Measurements from ENCODE around the gene SUFU. TPM values are rescaled to one million over a fixed set of nuclear protein-coding genes. Genes with fewer than 3 reads are reported as not detected.

SUFU gene
- total and polyA plus RNA-seq, 2 of the 8 experiments (the other 6 are each of a cell fraction or from before 2014, with no cell fraction given), result 7.0 to 10.8 TPM

DNA sequence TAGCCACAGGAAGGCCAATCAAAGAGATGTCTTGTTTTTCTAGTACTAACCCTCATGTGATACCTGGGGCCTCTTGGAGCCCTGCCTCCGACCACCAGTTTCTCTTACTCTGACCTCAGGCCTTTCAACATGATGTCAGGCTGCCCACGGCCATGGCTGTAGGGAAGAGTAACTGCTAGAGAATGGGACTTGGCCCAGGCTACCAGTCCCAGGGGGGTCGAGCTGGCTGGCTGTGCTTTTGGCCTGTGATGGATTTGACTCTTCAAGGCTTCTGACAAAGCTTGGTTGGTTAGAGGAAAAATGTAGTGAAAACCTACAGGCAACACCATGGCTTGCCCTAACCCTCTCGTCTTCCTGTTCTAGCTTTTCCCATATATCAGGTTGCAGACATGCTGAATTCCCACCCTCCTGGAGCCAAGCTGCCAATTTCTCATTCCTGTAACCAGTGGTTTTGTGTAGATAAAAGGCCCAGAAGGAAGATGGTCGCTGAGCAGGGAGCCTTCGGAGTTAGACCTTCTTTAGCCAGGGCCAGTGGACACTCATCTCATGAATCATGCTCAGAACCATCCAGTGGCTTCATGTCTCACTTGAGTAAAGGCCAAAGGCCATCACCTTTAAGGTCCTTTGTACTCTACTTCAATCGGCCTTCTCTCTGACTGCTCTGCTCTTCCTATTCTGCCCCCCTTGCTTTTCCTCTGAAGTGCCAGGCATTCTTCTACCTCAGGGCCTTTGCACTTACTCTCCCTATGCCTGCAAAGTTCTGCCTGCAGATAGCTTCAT lies 19.7 kb downstream of the SUFU start:
- no peak overlapping the region for H3K18ac ChIP-seq (ENCODE audit: extremely low read depth, low read length)
- no peak overlapping the region for H2BK120ac ChIP-seq (replicated peaks; ENCODE audit: low read depth, low read length)
- TF ChIP-seq, protein P1, sequence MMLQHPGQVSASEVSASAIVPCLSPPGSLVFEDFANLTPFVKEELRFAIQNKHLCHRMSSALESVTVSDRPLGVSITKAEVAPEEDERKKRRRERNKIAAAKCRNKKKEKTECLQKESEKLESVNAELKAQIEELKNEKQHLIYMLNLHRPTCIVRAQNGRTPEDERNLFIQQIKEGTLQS (IDR thresholded peaks at IDR 0.05; ENCODE audit: insufficient read depth, low read depth, low read length), result no peak
- no peak for TF ChIP-seq TEAD4 (IDR thresholded peaks at IDR 0.05; ENCODE audit: low read depth, low read length)
- no peak for TF ChIP-seq SP2 (IDR thresholded peaks at IDR 0.05; ENCODE audit: low read length)
- TF ChIP-seq RNF2 (IDR thresholded peaks at IDR 0.05; ENCODE audit: borderline replicate concordance, low read depth, low read length, missing control alignments, poor library complexity, severe bottlenecking), result no peak
- no peak for TF ChIP-seq SP4 (IDR thresholded peaks at IDR 0.05; ENCODE audit: low read length)
- TF ChIP-seq, protein P2, sequence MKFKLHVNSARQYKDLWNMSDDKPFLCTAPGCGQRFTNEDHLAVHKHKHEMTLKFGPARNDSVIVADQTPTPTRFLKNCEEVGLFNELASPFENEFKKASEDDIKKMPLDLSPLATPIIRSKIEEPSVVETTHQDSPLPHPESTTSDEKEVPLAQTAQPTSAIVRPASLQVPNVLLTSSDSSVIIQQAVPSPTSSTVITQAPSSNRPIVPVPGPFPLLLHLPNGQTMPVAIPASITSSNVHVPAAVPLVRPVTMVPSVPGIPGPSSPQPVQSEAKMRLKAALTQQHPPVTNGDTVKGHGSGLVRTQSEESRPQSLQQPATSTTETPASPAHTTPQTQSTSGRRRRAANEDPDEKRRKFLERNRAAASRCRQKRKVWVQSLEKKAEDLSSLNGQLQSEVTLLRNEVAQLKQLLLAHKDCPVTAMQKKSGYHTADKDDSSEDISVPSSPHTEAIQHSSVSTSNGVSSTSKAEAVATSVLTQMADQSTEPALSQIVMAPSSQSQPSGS (IDR thresholded peaks at IDR 0.05; ENCODE audit: low read length), result no peak
- TF ChIP-seq KDM5A (IDR thresholded peaks at IDR 0.05; ENCODE audit: low read length), result no peak
- no peak for TF ChIP-seq ZNF274 (IDR thresholded peaks at IDR 0.05; ENCODE audit: borderline replicate concordance, extremely low read depth, low read length)
- H3K4me2 ChIP-seq (ENCODE audit: insufficient read depth in 1 of 2, low read depth in 2 of 2, low read length in 2 of 2), result no peak overlapping the region
- ChIA-PET POLR2A (ENCODE audit: partially characterized antibody) (interaction anchor here (1.7 kb wide), 1 partner anchor 20 kb away, joined by 6 read pairs; the partner anchor contains the start of genes ACTR1A and SUFU), CTCF (ENCODE audit: partially characterized antibody) (interaction anchor here (0.8 to 1.8 kb wide), 8 partner anchors 10 to 60 kb away, joined by 3 to 6 read pairs (median 4); partner anchors contain the start of gene SUFU)
- H3K23me2 ChIP-seq (ENCODE audit: low read depth, low read length), result no peaks in the 10 kb centered on the region
- peaks cover 0 to 2% of the 10 kb centered on the region in 2 experiments for H4K20me1 ChIP-seq (replicated peaks in 1 of 2; ENCODE audit: control insufficient read depth in 1 of 2, insufficient read depth in 2 of 2, low read length in 2 of 2)
- no peaks in the 10 kb centered on the region for H3K4me1 ChIP-seq (replicated peaks in 1 of 4; ENCODE audit: control insufficient read depth in 3 of 4, insufficient read depth in 4 of 4, low read length in 3 of 4)
- no peak overlapping the region for H2AK5ac ChIP-seq (ENCODE audit: low read depth, low read length)
- no peaks in the 10 kb centered on the region; a peak in 1 of 8 replicates for H3K36me3 ChIP-seq (ENCODE audit: control insufficient read depth in 2 of 4, insufficient read depth in 4 of 4, low read length in 3 of 4)
- no peak overlapping the region for H3K27ac ChIP-seq (ENCODE audit: low read depth, low read length)
- H3K56ac ChIP-seq (replicated peaks; ENCODE audit: insufficient read length, low read depth, low read length), result no peak overlapping the region
- H3K23ac ChIP-seq (ENCODE audit: insufficient read length), result no peak overlapping the region
- H3K9me3 ChIP-seq (ENCODE audit: insufficient read depth in 2 of 2, low read depth in 1 of 2, low read length in 1 of 2), result no peaks in the 10 kb centered on the region
- no peak overlapping the region for H3K4ac ChIP-seq (replicated peaks; ENCODE audit: insufficient read length, low read depth, low read length)
- H4K5ac ChIP-seq (ENCODE audit: insufficient read length, low read depth, low read length), result no peak overlapping the region
- no peak for FAIRE-seq
- H4K91ac ChIP-seq (replicated peaks; ENCODE audit: insufficient read length, low read length), result no peak overlapping the region
- no peak overlapping the region for H2BK5ac ChIP-seq (ENCODE audit: low read depth, low read length)
- no peak overlapping the region for H2BK12ac ChIP-seq (ENCODE audit: low read depth, low read length)
- H3K27me3 ChIP-seq (replicated peaks in 1 of 4; ENCODE audit: control insufficient read depth in 3 of 4, extremely low read depth in 1 of 4, insufficient read depth in 3 of 4, low read length in 3 of 4), result no peaks in the 10 kb centered on the region
- no peak overlapping the region for H2AFZ ChIP-seq (ENCODE audit: low read length)
- WGBS, 2 experiments (ENCODE audit: extremely low coverage in 1 of 2, insufficient coverage in 1 of 2, insufficient read length in 1 of 2, insufficient replicate concordance in 2 of 2, low coverage in 1 of 2, low lambda C conversion rate in 2 of 2, missing lambda C conversion rate in 1 of 2), result 85% methylated on average over 7 of the region's 7 CpGs; no CpG with 5 or more reads in 1 of the 2 experiments
- H3K79me1 ChIP-seq (ENCODE audit: low read depth, low read length), result no peaks in the 10 kb centered on the region; the same call in 1 of the 2 replicates
- DNase-seq (ENCODE audit: low read depth in 1 of 2, low spot score in 2 of 2), result no peak
- H3K79me2 ChIP-seq (ENCODE audit: control insufficient read depth in 1 of 2, insufficient read depth in 2 of 2, low read length in 2 of 2), result no peaks in the 10 kb centered on the region
- H3K9ac ChIP-seq (replicated peaks in 1 of 4; ENCODE audit: extremely low read depth in 1 of 4, low read depth in 3 of 4, low read length in 3 of 4), result no peak overlapping the region
- H3K14ac ChIP-seq (ENCODE audit: insufficient read length), result no peak overlapping the region
- no peak overlapping the region for H2BK20ac ChIP-seq (ENCODE audit: low read length)
- no peak overlapping the region for H4K8ac ChIP-seq (ENCODE audit: extremely low read depth, insufficient read depth, low read length)
- H3K4me3 ChIP-seq (ENCODE audit: extremely low read depth in 1 of 4, insufficient read depth in 2 of 4, low read depth in 3 of 4, low read length in 4 of 4), result no peak overlapping the region
- H2BK15ac ChIP-seq (ENCODE audit: low read length), result no peak overlapping the region

Measured in H1 (cell line).